NOMO-1 (cell line): Measurements from ENCODE around the gene MFSD12.
A peak's percentile ranks its signal among the peaks of the same experiment; 100 is the strongest.

Experiments used
- DNase-seq, 2 experiments: peaks; one replicate each; lab custom pipeline; 2025; ENCODE audit not compliant: unreplicated experiment in 2 of 2; lab: John Stamatoyannopoulos, UW

Gene MFSD12

DNA sequence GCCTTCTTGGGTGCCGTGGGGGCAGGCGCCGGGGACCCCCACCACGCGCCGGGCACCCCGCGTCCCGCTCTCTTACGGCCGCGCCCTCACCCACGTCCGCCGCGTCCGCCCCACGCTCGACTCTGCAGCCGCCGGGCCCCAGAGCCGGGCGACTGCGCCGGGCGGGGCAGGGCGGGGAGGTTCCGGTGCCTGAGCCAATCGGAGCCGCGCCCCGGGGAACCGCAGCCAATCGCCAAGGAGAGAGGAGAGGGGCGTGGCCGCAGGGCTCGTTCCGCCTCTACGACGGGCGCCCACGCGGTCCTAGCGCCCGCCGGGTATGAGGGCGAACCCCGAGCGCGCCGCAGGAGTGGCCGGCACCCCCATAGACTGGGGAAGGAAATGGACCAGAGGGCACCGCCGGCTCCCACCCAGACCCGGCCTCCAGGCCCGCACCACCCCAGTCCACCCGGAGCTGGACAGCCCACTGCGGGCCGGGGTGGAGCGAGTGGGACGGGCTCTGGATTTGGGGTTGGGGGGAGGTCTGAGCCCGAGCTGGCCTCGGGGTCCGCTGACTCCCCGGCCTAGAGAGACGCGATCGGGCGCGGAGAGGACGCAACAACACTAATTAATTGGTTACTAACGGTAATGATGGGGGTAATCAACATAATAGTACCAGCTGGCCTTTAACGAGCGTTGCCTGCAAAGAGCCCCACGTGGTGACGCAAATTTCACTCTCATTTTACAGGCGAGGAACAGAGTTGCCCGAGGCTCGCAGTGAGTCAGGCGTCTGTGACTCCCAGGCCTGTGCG, at the start of gene MFSD12:
TSS of gene MFSD12 (minus strand) at position 126 of the 788 bp plus-strand sequence. CDS start 183 bp downstream, outside the sequence.
- DNase-seq, result peak; percentile 94 to 95

DNA sequence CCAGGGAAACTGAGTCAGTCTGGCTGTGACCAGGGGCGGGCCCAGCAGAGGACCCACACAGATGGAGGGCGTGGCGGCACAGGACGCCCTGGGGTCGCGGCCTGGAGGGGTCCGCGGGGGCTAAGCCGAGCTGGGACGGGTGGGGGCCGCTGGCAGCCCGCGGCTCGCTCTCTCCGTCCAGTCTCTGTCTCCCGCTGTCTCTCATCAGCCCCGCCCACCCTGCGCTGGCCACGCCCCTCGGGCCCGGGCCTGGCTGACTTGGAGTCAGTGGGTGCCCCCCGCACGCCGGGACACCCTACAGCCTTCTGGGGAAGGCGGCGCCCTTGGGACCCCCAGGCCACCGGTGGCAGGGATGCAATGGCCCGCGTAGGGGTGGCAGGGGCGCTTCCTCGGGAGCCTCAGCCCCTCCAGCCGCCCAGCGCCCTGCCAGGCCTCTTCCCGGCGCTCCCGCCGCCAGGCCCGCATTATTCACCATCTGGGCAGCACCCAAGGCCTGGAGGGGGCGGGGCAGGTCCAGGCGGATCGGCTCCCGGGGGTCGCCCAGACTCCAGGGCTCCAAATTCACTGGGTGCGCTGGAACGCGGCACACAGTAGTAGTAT, 49.4 kb upstream of the MFSD12 start, which contains the start of gene TBXA2R:
TSS of gene TBXA2R (minus strand) at position 186 of the 600 bp plus-strand sequence. CDS start 6,241 bp downstream, outside the sequence.
- DNase-seq, result no peak

- no peak for DNase-seq
Observed at GRCh38 chr19:3606174-3606689, 48.8 kb upstream of the MFSD12 start.

GRCh38 chr19:3605770-3606169, 48.4 kb upstream of the MFSD12 start:
- DNase-seq, result no peak

- DNase-seq, result no peak
Observed at GRCh38 chr19:3605361-3605760, 48.0 kb upstream of the MFSD12 start.

DNA sequence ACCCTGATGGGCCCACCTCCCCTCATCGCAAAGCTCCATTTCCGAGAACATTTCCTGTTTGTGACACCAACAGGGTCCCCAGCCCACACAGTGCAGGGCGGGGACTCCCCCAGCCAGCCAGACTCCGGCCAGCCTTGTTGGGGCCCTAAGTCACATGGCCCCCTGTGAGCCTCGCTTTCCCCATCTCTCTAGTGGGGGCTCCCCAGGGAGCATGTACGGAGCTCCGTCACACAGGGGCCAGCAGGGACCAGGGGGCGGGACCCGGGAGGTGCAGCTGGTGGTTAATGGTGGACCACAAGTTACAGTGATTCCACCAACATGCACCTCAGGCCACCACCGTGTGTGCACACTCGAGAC, 47.6 kb upstream of the MFSD12 start:
- DNase-seq, result no peak

DNA sequence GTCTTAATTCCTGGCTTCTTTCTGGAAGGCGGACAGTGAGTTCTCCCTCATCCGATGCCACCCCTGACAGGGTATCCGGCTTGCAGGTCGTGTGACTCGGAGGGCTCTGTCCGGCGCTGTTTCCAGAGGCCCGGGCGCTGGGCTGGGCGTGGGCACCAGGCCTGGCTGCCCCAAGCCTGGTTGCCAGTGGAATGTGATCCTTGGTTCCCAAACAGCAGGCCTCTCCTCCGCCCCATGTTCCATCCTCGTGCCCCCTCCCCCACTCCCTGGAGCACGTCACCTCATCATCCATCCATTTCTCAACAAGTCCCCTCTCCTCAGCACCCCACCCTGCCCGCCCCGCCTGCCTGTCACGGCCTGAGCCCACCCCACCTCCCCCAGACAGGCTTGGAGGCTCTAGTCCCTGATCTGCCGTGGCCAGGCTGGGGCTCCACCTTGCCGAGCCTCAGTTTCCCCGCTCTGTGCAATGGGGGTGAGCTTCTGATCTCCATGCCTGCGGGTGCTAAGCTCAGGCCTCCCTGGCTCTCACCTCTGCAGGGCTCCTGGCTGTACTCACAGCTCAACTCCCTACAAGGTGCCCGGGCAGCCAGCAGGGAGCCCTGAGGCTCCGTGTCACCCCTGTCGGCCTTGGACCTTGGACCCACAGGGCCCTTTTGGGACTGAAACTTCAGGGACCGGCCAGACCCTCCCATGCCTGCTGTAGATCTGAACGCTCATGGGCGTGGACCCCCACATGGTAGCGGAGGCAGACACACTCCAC, 47.0 kb upstream of the MFSD12 start:
- no peak for DNase-seq

GRCh38 chr19:3603121-3603811, 45.9 kb upstream of the MFSD12 start:
- DNase-seq, result no peak

GRCh38 chr19:3601021-3601420, 43.6 kb upstream of the MFSD12 start:
- no peak for DNase-seq

GRCh38 chr19:3599776-3600187, 42.4 kb upstream of the MFSD12 start:
- DNase-seq, result no peak

DNA sequence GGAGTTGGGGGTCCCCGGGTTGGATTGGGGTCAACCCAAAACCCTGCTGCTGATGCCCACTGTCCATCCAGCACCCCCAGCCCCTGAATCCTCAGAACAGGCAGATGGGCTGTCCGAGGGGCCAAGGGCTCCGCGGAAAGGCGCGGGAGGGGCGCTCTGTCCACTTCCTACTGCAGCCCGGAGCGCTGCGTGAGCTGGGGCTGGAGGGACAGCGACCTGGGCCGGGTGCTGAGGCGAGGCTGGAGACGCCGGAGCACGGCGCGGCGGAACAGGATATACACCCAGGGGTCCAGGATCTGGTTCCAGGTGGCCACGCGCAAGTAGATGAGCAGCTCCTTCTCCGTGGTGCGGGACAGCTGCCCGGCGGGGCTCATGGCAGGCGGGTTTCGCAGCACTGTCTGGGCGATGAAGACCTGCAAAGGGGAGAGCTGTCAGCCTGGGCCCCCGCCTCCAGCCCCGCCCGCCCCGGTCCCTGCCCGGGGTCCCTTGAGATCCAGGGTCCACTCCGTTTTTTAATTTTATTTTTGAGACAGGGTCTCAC, 38.2 kb upstream of the MFSD12 start:
- no peak for DNase-seq

- no peak for DNase-seq
Observed at GRCh38 chr19:3593156-3593555, 35.8 kb upstream of the MFSD12 start.

DNA sequence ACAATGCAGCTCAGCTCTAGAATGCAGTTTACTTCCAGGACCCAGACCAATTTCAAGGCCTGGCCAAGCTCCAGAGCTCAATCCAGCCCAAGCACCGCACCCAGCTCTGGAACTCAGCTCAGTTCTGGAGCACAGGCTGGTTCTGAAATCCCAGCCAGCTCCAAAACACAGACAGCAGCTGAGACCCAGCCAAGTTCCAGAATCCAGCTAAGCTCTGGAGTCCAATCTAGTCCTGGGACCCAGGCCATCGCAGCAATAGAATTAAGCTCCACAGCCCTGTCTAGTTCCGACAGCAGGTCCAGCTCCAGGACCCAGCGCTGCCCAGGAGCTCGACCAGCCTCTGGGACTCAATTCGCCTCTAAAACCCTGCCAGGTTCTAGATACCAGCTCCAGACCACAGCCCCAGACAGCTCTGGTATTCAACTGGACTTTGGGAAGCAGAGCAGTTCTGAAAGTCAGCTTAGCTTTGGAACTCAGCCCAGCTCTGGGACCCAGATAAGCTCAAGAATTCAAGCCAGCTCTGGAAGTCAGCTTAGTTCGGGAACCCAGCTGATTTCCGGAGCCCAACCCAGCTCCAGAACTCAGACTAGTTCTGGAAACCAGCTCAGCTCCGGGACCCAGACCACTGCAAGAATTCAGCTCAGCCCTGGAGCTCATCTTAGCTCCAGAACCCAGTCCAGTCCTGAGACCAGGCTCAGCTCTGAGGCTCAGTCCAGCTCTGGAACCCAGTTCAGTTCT, 34.7 kb upstream of the MFSD12 start:
- no peak for DNase-seq

GRCh38 chr19:3590991-3591659, 33.7 kb upstream of the MFSD12 start:
- no peak for DNase-seq

- DNase-seq, result no peak
Observed at GRCh38 chr19:3589949-3590348, 32.6 kb upstream of the MFSD12 start.

DNA sequence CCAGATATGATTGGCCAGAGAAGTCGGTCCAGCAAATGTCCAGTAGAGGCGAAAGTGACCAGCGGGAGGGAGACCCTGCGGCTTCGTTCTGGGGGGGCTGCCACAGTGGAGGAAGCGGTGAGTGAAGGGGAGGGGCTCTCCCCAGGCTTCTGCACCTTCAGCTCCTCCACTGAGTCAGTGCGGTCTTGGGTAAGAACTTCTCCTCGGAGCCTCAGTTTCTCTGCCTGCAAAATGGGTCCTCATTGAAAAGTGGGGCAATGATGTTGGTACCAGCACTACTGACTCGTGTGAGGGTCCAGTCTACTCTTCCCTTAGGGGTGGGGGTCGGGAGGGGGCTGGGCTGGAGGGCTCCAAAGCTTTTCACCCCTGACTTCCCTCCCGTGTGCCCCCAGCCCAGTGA, 32.1 kb upstream of the MFSD12 start:
- no peak for DNase-seq

- no peak for DNase-seq
Observed at GRCh38 chr19:3586707-3587346, 29.4 kb upstream of the MFSD12 start.

GRCh38 chr19:3586127-3586626, 28.8 kb upstream of the MFSD12 start:
- DNase-seq, result no peak
